HG03571 (cell line): Measurements from ENCODE around the gene ELOVL5.

ENCODE experiments used
- ATAC-seq: cut with Tn5 transposase; IDR thresholded peaks from one replicate; pipeline ENCODE4 v1.9.1; 2021; ENCODE audit not compliant: unreplicated experiment

Gene ELOVL5

GRCh38 chr6:53244399-53244931, 104.3 kb downstream of the ELOVL5 start:
- ATAC-seq: no peak

- ATAC-seq: no peak
Observed at GRCh38 chr6:53241938-53242337, 106.8 kb downstream of the ELOVL5 start.

GRCh38 chr6:53240761-53241160, 108.0 kb downstream of the ELOVL5 start:
- ATAC-seq: no peak

GRCh38 chr6:53240139-53240538, 108.6 kb downstream of the ELOVL5 start:
- ATAC-seq: no peak

GRCh38 chr6:53239526-53239925, 109.2 kb downstream of the ELOVL5 start:
- peak; percentile 76 for ATAC-seq

GRCh38 chr6:53238311-53238710, 110.4 kb downstream of the ELOVL5 start:
- no peak for ATAC-seq

GRCh38 chr6:53236241-53236640, 112.5 kb downstream of the ELOVL5 start:
- ATAC-seq: no peak

GRCh38 chr6:53235508-53235907, 113.2 kb downstream of the ELOVL5 start:
- ATAC-seq: no peak

- ATAC-seq: no peak
Observed at GRCh38 chr6:53233309-53233708, 115.4 kb downstream of the ELOVL5 start.

- ATAC-seq: no peak
Observed at GRCh38 chr6:53230775-53231467, 117.8 kb downstream of the ELOVL5 start.

- no peak for ATAC-seq
Observed at GRCh38 chr6:53227847-53228246, 120.9 kb downstream of the ELOVL5 start.

- ATAC-seq: no peak
Observed at GRCh38 chr6:53220605-53221004, 128.1 kb downstream of the ELOVL5 start.
